ENCODE measurements around the gene KCNG2. TPM values are rescaled to one million over a fixed set of nuclear protein-coding genes. Genes with fewer than 3 reads are reported as not detected.

KCNG2 gene
- total RNA-seq, 2 experiments from 2014 or later, result not detected

DNA sequence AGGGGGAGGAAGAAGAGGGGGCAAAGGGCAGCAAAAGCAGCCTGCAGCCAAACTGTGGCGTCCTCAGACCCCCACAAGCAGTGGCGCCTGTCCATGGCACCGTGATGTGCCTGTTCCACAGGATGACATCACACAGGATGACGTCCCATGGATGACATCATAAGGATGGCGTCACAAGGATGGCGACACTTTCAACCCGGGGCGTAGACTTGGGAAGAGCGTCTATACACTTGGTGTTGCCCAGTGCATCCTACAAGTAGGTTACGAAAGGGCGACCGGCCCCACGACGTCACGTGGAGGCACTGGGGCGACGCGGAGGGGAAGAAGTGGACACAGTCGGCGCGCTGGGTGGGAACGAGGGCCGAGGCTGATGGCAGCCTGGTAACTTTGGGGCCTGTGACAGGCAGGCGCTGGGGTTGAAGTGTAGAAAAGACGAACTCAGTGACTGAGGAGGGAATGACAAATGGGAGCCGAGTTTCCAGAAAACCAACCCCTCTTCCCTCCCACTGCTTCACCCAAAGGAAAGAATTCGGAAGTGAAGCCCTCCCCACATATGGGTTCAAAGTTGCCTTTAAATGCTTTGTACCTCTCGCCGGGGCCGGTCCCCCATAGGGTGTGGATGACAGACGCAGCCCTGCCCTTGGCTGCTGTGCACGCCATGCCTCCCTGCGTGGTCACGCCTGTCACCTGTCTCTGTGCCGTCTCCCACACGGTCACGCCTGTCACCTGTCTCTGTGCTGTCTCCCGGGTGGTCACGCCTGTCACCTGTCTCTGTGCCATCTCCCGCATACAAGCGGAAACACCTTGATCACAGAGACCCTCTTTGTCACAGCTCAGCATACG lies 13.4 kb upstream of the KCNG2 start:
- no peak overlapping the region for H3K27ac ChIP-seq (ENCODE audit: low read depth in 1 of 2, low read length in 2 of 2)
- H3K36me3 Mint-ChIP-seq (ENCODE audit: low read depth), result no peaks in the 10 kb centered on the region

DNA sequence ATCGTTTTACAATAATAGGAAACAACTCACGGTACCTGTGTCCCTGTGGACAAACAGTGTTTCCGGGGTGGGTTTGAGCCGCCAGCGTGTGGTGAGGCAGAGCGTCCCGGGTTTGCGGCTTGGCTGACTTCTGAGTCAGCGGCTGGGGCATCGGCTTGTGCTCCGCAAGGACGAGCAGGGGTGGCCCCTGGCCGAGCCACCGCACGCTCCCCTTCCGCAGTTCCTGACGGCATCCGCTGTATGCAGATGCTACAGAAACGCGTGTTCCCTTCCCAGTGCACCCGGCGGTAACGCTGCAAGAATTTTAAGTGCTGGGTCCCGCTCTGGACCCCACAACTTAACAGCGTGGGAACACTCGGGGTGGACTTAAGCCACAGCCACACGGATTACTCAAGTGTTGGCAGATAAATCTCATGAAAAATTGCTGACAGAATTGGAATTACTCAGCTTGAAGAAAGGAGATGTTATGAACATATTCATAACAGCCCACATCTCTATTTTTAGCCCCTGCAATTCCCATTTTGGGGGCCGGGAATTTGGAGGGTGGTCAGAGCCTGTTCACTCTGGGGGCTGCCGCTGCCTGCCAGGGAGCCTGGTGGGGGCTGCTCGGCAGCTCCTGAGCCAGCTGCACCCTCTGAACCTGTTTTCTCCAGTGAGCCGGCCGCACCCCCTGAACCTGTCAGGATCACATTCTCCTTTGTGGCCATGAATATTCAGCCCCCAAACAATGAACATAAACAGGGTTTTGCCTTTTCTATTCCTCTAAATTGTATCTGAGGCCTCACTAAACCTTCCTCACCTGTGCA lies 12.6 kb upstream of the KCNG2 start:
- Histone ChIP-seq H3K9me3 (ENCODE audit: control insufficient read depth in 1 of 2, insufficient read depth in 1 of 2, low read length in 2 of 2) (peaks cover 0 to 31% of the 10 kb centered on the region in 2 experiments), H3K4me3 (ENCODE audit: low read length) (no peak overlapping the region), H3K27me3 (ENCODE audit: control insufficient read depth in 1 of 2, insufficient read depth in 2 of 2, low read length in 2 of 2) (peaks cover 21 to 48% of the 10 kb centered on the region in 2 experiments), H3K36me3 (ENCODE audit: insufficient read depth, low read length) (no peaks in the 10 kb centered on the region), H3K27ac (ENCODE audit: low read depth in 1 of 2, low read length in 2 of 2) (no peak overlapping the region), H3K4me1 (ENCODE audit: insufficient read depth, low read length) (no peaks in the 10 kb centered on the region)
- Mint-ChIP-seq H3K27me3 (peaks cover 53% of the 10 kb centered on the region), H3K9me3 (no peaks in the 10 kb centered on the region), H3K36me3 (ENCODE audit: low read depth) (no peaks in the 10 kb centered on the region), H3K27ac (no peak overlapping the region), H3K4me3 (no peak overlapping the region), H3K4me1 (ENCODE audit: low read depth) (no peaks in the 10 kb centered on the region)
- intact Hi-C loops (cut with DNase I, micrococcal nuclease), result no loop called here
- ATAC-seq (ENCODE audit: poor library complexity) (no peak), DNase-seq (no peak)
- ChIA-PET POLR2A (no interaction called here), CTCF (no interaction called here)
- TF ChIP-seq, protein P1, sequence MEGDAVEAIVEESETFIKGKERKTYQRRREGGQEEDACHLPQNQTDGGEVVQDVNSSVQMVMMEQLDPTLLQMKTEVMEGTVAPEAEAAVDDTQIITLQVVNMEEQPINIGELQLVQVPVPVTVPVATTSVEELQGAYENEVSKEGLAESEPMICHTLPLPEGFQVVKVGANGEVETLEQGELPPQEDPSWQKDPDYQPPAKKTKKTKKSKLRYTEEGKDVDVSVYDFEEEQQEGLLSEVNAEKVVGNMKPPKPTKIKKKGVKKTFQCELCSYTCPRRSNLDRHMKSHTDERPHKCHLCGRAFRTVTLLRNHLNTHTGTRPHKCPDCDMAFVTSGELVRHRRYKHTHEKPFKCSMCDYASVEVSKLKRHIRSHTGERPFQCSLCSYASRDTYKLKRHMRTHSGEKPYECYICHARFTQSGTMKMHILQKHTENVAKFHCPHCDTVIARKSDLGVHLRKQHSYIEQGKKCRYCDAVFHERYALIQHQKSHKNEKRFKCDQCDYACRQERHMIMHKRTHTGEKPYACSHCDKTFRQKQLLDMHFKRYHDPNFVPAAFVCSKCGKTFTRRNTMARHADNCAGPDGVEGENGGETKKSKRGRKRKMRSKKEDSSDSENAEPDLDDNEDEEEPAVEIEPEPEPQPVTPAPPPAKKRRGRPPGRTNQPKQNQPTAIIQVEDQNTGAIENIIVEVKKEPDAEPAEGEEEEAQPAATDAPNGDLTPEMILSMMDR (IDR thresholded peaks at IDR 0.05), result no peak

More for the DNA sequence above, 13.4 kb upstream of the KCNG2 start:
- intact Hi-C loops (cut with DNase I, micrococcal nuclease), result no loop called here
- Mint-ChIP-seq H3K9me3 (no peaks in the 10 kb centered on the region), H3K4me3 (no peak overlapping the region), H3K27me3 (peaks cover 49% of the 10 kb centered on the region), H3K4me1 (ENCODE audit: low read depth) (no peaks in the 10 kb centered on the region), H3K27ac (no peak overlapping the region)
- POLR2A ChIA-PET, result no interaction called here
- no peak overlapping the region for H3K4me3 ChIP-seq (ENCODE audit: low read length)
- TF ChIP-seq, protein P1 (IDR thresholded peaks at IDR 0.05), result no peak
- CTCF ChIA-PET, result no interaction called here
- ATAC-seq (ENCODE audit: poor library complexity) (no peak), DNase-seq (no peak)
- no peaks in the 10 kb centered on the region for H3K36me3 ChIP-seq (ENCODE audit: insufficient read depth, low read length)
- H3K27me3 ChIP-seq (ENCODE audit: control insufficient read depth in 1 of 2, insufficient read depth in 2 of 2, low read length in 2 of 2), result peaks cover 16 to 40% of the 10 kb centered on the region in 2 experiments
- H3K4me1 ChIP-seq (ENCODE audit: insufficient read depth, low read length), result no peaks in the 10 kb centered on the region
- peaks cover 0 to 29% of the 10 kb centered on the region in 2 experiments for H3K9me3 ChIP-seq (ENCODE audit: control insufficient read depth in 1 of 2, insufficient read depth in 1 of 2, low read length in 2 of 2)

DNA sequence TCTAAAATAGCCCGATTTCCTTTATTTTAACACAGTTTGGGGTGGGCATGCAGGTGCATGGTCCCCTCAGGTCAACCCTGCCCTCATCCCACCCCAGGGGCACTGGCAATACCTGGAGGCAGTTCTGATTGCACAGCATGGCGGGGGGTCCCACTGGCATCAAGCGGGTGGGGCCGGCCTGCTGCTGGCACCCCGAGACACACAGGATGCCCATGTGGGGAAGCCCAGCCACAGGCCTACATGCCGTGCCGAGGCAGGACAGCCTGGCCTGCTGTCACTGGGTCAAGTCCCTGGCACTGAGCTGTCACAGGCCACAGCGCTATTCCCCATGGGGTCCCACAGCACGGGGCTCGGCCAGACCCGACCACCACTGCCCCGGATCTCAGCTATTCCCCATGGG lies 11.9 kb upstream of the KCNG2 start:
- H3K9me3 ChIP-seq (ENCODE audit: control insufficient read depth in 1 of 2, insufficient read depth in 1 of 2, low read length in 2 of 2), result peaks cover 0 to 33% of the 10 kb centered on the region in 2 experiments
- H3K4me3 Mint-ChIP-seq, result no peak overlapping the region
- POLR2A ChIA-PET, result no interaction called here
- ATAC-seq (ENCODE audit: poor library complexity), result no peak
- H3K36me3 Mint-ChIP-seq (ENCODE audit: low read depth), result no peaks in the 10 kb centered on the region
- H3K4me1 ChIP-seq (ENCODE audit: insufficient read depth, low read length), result no peaks in the 10 kb centered on the region
- H3K27me3 ChIP-seq (ENCODE audit: control insufficient read depth in 1 of 2, insufficient read depth in 2 of 2, low read length in 2 of 2), result peaks cover 27 to 55% of the 10 kb centered on the region in 2 experiments
- intact Hi-C loops (cut with DNase I, micrococcal nuclease), result no loop called here
- H3K9me3 Mint-ChIP-seq, result no peaks in the 10 kb centered on the region
- TF ChIP-seq, protein P1 (IDR thresholded peaks at IDR 0.05), result no peak
- no peak overlapping the region for H3K27ac Mint-ChIP-seq
- no peak overlapping the region for H3K4me3 ChIP-seq (ENCODE audit: low read length)
- no peak for DNase-seq
- H3K4me1 Mint-ChIP-seq (ENCODE audit: low read depth), result no peaks in the 10 kb centered on the region
- H3K27ac ChIP-seq (ENCODE audit: low read depth in 1 of 2, low read length in 2 of 2), result no peak overlapping the region
- H3K27me3 Mint-ChIP-seq, result peaks cover 60% of the 10 kb centered on the region
- CTCF ChIA-PET, result no interaction called here
- no peaks in the 10 kb centered on the region for H3K36me3 ChIP-seq (ENCODE audit: insufficient read depth, low read length)

Measured in CD4-positive, alpha-beta T cell (primary cell).